Natural killer cell (primary cell): ENCODE data around the gene SMARCA1. TPM values are rescaled to one million over a fixed set of nuclear protein-coding genes. Genes with fewer than 3 reads are reported as not detected.
"Not testable (repeated sequence)": the region's sequence is repeated elsewhere in the genome, so short reads cannot be mapped to it uniquely, and the experiment has no call there.

Source experiments
- ATAC-seq, 3 donors: fragments of 150-1000 bp in 2 of 3; fragments of 200-7000 bp in 1 of 3; cut with Tn5 transposase; 1 replicate in 1 of 3; 2 replicates in 2 of 3; pipeline ENCODE4 v1.10.0; 2021; ENCODE audit warnings: mild to moderate bottlenecking in 2 of 3, moderate library complexity in 2 of 3
- DNase-seq, 2 donors: peaks; one replicate each; pipeline versions ENCODE4 v3.0.0 to v3.0.0-alpha.2; 2013 to 2021; ENCODE audit warnings: mixed read lengths in 1 of 2
- H3K27ac ChIP-seq: one replicate; pipeline ENCODE4 v1.5.1; 2013; ENCODE audit warnings: mild to moderate bottlenecking, low read length
- H3K27me3 ChIP-seq: one replicate; pipeline ENCODE4 v1.6.1; 2013; ENCODE audit warnings: low read length; ENCODE audit not compliant: control insufficient read depth, insufficient read depth
- H3K36me3 ChIP-seq: one replicate; pipeline ENCODE4 v1.6.1; 2013; ENCODE audit warnings: low read length; ENCODE audit not compliant: control insufficient read depth, insufficient read depth
- H3K4me1 ChIP-seq: one replicate; pipeline ENCODE4 v1.6.1; 2013; ENCODE audit warnings: low read length; ENCODE audit not compliant: control insufficient read depth, insufficient read depth
- H3K4me3 ChIP-seq: one replicate; pipeline ENCODE4 v1.5.1; 2013; ENCODE audit warnings: low read length
- H3K9me3 ChIP-seq: one replicate; pipeline ENCODE4 v1.6.1; 2013; ENCODE audit warnings: low read length; ENCODE audit not compliant: control insufficient read depth, insufficient read depth
- H3K27ac Mint-ChIP-seq, 2 donors: one replicate each; pipeline ENCODE4 v1.8.0; 2022; ENCODE audit warnings: mild to moderate bottlenecking in 2 of 2, mixed read lengths in 2 of 2, moderate library complexity in 1 of 2
- H3K27me3 Mint-ChIP-seq, 2 donors: one replicate each; pipeline ENCODE4 v1.8.0; 2022; ENCODE audit warnings: low read depth in 2 of 2, mixed read lengths in 2 of 2
- H3K36me3 Mint-ChIP-seq: one replicate; pipeline ENCODE4 v1.8.0; 2022; ENCODE audit warnings: mixed read lengths
- H3K4me1 Mint-ChIP-seq, 2 donors: one replicate each; pipeline ENCODE4 v1.8.0; 2022; ENCODE audit warnings: mixed read lengths in 2 of 2
- H3K4me3 Mint-ChIP-seq: one replicate; pipeline ENCODE4 v1.8.0; 2022; ENCODE audit warnings: mild to moderate bottlenecking, moderate library complexity, mixed read lengths
- H3K9me3 Mint-ChIP-seq, 2 donors: one replicate each; pipeline ENCODE4 v1.8.0; 2022; ENCODE audit warnings: mixed read lengths in 2 of 2
- WGBS: methylation state at CpG from one replicate; pipeline ENCODE4 v1.1.7; 2013; ENCODE audit warnings: missing lambda C conversion rate; ENCODE audit not compliant: insufficient coverage; 5-methylcytosine and 5-hydroxymethylcytosine counted together
- intact Hi-C: fragments of 100-400 bp; cut with micrococcal nuclease; formaldehyde crosslinking; loops from one replicate; pipeline ENCODE4 v1.14.2; 2022
- total RNA-seq, 4 donors: library from RNA; stranded (reverse); fragments of 120-200 nt in 1 of 4; gene quantifications; one replicate each; pipeline versions ENCODE4 v1.2.3 to v1.2.4, GENCODE V29; 2013 to 2022
- TF ChIP-seq, protein P1 (sequence below): fragments of 200-600 bp; IDR thresholded peaks from one replicate; pipeline ENCODE4 v1.8.0; 2022; ENCODE audit warnings: antibody characterized with exemption

SMARCA1 gene
- total RNA-seq, 3 donors from 2014 or later (not counting 1 experiment from before 2014, with no cell fraction given) = 0.18 TPM; not detected in 2

DNA sequence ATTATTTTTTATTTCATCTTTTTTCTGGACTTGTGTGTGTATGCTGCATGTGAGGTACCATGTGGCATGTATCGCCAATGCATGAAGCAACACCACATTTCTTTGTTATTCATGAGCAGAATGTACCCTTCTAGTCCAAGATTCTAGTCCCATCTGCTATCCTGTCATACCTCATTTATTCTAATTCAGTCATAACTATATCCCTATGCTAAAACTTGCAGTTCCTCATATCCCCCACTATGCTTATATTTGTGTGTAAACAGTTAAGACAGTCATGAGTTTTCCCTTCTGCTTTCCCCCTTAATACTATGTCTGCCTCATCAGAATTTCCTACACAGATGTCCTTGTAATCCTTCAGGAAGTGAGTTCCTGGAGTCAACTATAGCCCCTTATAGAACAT is 36.5 kb upstream of the SMARCA1 start:
- Histone ChIP-seq H3K4me3 (no peak overlapping the region), H3K9me3 (no peaks in the 10 kb centered on the region), H3K36me3 (no peaks in the 10 kb centered on the region), H3K27ac (no peak overlapping the region), H3K27me3 (no peaks in the 10 kb centered on the region), H3K4me1 (no peaks in the 10 kb centered on the region)
- intact Hi-C loops = no loop called here
- TF ChIP-seq, protein P1, sequence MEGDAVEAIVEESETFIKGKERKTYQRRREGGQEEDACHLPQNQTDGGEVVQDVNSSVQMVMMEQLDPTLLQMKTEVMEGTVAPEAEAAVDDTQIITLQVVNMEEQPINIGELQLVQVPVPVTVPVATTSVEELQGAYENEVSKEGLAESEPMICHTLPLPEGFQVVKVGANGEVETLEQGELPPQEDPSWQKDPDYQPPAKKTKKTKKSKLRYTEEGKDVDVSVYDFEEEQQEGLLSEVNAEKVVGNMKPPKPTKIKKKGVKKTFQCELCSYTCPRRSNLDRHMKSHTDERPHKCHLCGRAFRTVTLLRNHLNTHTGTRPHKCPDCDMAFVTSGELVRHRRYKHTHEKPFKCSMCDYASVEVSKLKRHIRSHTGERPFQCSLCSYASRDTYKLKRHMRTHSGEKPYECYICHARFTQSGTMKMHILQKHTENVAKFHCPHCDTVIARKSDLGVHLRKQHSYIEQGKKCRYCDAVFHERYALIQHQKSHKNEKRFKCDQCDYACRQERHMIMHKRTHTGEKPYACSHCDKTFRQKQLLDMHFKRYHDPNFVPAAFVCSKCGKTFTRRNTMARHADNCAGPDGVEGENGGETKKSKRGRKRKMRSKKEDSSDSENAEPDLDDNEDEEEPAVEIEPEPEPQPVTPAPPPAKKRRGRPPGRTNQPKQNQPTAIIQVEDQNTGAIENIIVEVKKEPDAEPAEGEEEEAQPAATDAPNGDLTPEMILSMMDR = no peak
- Mint-ChIP-seq H3K9me3 (no peaks in the 10 kb centered on the region), H3K4me3 (no peak overlapping the region), H3K27ac (no peak overlapping the region), H3K27me3 (no peaks in the 10 kb centered on the region), H3K4me1 (no peaks in the 10 kb centered on the region), H3K36me3 (no peaks in the 10 kb centered on the region)
- no peak for DNase-seq
- no peak for ATAC-seq
- no CpG with 5 or more reads among the region's 1 CpG for WGBS

DNA sequence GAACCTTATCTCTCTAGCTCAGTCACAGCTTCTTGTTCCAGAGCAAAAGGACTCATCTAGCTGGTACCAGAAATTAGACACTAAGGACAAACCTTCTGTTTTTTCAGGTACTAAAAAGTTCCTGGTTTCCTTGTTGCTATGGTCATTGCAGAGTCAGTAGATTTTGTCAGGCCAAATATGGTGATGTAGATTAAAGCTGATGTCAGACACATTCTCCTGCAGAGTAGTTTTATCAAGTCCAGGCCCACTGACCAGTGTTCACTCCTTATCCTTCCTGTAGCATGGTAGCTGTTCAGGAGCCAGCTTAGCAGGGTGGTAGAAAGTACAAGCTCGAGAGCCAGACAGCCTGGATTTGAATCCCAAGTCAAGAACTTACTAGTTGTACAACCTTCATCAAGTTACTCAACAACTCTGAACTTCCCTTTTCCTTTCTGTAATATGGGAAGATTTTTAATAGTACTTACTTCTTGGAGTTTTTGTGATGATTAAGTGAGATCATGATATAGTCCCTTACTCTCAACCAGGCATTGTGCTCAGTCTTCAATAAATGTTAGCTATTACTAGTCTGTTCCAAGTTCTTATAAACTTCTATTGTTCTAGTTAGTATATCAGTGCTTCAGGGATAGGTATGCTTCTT is 34.7 kb upstream of the SMARCA1 start:
- Mint-ChIP-seq H3K9me3 (no peaks in the 10 kb centered on the region), H3K27me3 (no peaks in the 10 kb centered on the region), H3K36me3 (no peaks in the 10 kb centered on the region), H3K4me3 (no peak overlapping the region), H3K4me1 (no peaks in the 10 kb centered on the region), H3K27ac (no peak overlapping the region)
- Histone ChIP-seq H3K27ac (no peak overlapping the region), H3K4me3 (no peak overlapping the region), H3K4me1 (no peaks in the 10 kb centered on the region), H3K27me3 (no peaks in the 10 kb centered on the region), H3K36me3 (no peaks in the 10 kb centered on the region), H3K9me3 (no peaks in the 10 kb centered on the region)
- intact Hi-C loops = no loop called here
- no peak for ATAC-seq
- DNase-seq = no peak
- TF ChIP-seq, protein P1 = no peak
- WGBS = no CpG with 5 or more reads among the region's 1 CpG

DNA sequence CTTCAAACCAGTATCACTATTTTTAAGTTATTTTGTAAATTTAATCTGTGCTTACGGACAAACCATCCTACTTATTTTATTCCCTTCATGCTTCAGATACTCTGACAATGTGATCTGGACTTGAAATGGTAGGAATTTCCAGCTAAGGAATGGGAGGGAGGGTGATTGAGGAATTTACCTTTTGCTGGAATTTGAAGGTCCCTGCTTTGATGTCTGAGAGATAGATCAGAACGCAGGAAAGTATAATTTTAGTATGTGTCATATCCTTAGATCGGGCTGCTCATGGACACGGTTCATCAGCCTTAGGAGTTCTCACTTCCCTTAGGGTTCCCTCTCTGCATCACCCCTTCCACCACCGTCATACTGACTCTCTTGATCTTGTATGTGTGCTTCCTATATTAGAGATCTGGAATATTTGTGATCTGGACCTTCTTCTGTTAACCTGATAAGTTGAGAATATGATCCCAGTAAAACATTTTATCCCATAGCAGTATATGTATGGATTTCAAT is 33.6 kb upstream of the SMARCA1 start:
- no peak overlapping the region for H3K27ac Mint-ChIP-seq
- Histone ChIP-seq H3K9me3 (no peaks in the 10 kb centered on the region), H3K4me3 (no peak overlapping the region), H3K27me3 (no peaks in the 10 kb centered on the region), H3K27ac (no peak overlapping the region), H3K4me1 (no peaks in the 10 kb centered on the region), H3K36me3 (no peaks in the 10 kb centered on the region)
- TF ChIP-seq, protein P1 = no peak
- ATAC-seq (no peak), DNase-seq (no peak)
- 60% methylated on average over 1 of the region's 5 CpGs for WGBS
- no peaks in the 10 kb centered on the region for H3K36me3 Mint-ChIP-seq
- no peak overlapping the region for H3K4me3 Mint-ChIP-seq
- no peaks in the 10 kb centered on the region for H3K4me1 Mint-ChIP-seq
- no peaks in the 10 kb centered on the region for H3K9me3 Mint-ChIP-seq
- intact Hi-C loops = no loop called here
- H3K27me3 Mint-ChIP-seq = peaks cover 0 to 3% of the 10 kb centered on the region in 2 donors

DNA sequence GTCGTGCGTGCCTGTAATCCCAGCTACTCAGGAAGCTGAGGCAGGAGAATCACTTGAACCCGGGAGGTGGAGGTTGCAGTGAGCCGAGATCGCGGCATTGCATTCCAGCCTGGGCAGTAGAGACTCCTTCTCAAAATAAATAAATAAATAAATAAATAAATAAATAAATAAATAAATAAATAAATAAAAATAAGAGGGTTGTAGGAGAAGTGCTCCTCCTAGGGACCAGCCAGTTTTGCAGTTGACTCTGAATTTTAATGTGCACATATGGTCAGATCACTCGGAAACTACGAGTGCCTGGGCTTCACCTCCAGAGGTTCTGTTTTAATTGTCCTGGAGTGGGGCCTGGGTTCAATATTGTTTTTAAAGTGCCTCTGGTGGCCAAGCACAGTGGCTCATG is 31.5 kb upstream of the SMARCA1 start:
- H3K9me3 Mint-ChIP-seq, H3K4me3 Mint-ChIP-seq, ATAC-seq, H3K36me3 Mint-ChIP-seq, H3K9me3 ChIP-seq, H3K27ac ChIP-seq, H3K4me1 Mint-ChIP-seq, H3K27me3 ChIP-seq, H3K4me1 ChIP-seq, H3K27me3 Mint-ChIP-seq, H3K4me3 ChIP-seq, DNase-seq, H3K36me3 ChIP-seq, intact Hi-C loops, H3K27ac Mint-ChIP-seq: not testable (repeated sequence)
- WGBS = 98% methylated on average over 4 of the region's 8 CpGs
